K562 (cell line): ENCODE measurements around the gene SLC30A4. TPM values are rescaled to one million over a fixed set of nuclear protein-coding genes. Genes with fewer than 3 reads are reported as not detected.

ENCODE experiments used
- ELF2 ChIP-seq: fragments of 250-450 bp; sonication (Bioruptor Pico); IDR thresholded peaks from 2 replicates; pipeline ENCODE4 v1.5.0; 2021; ENCODE audit warnings: mild to moderate bottlenecking
- HDAC6 ChIP-seq: IDR thresholded peaks from 2 replicates; pipeline ENCODE4 v1.6.1; 2012; ENCODE audit warnings: low read depth, mild to moderate bottlenecking, control low read depth, inconsistent platforms, low read length, moderate library complexity
- HMGN3 ChIP-seq: IDR thresholded peaks from 2 replicates; pipeline ENCODE4 v1.6.1; 2011; ENCODE audit warnings: borderline replicate concordance, low read depth, mild to moderate bottlenecking, mixed read lengths, low read length; ENCODE audit not compliant: insufficient read length; ENCODE audit errors: extremely low read depth
- HNRNPLL ChIP-seq: fragments of 200-400 bp; formaldehyde crosslinking; IDR thresholded peaks from 2 replicates; pipeline ENCODE4 v1.6.1; 2017; ENCODE audit warnings: low read length, low read depth, mild to moderate bottlenecking; ENCODE audit not compliant: poor library complexity, severe bottlenecking
- NCOA1 ChIP-seq: fragments of 450-650 bp; IDR thresholded peaks from 2 replicates; pipeline ENCODE4 v1.6.1; 2016; ENCODE audit warnings: low read depth
- RHOXF2B ChIP-seq: fragments of 250-450 bp; sonication (Bioruptor Pico); conservative IDR thresholded peaks from 2 replicates; pipeline ENCODE4 v1.5.1; 2021
- SMC3 ChIP-seq: conservative IDR thresholded peaks from 2 replicates; pipeline ENCODE4 v1.6.1; 2011; ENCODE audit warnings: low read depth, low read length, improper control_type of control experiment; ENCODE audit not compliant: insufficient read depth
- SREBF2 ChIP-seq: sonication (generic); formaldehyde crosslinking; IDR thresholded peaks from 2 replicates; pipeline ENCODE4 v1.4.0; 2020; ENCODE audit warnings: mild to moderate bottlenecking, missing genetic modification reagents
- STAG1 ChIP-seq: sonication (generic); formaldehyde crosslinking; IDR thresholded peaks from 2 replicates; pipeline ENCODE4 v1.5.0; 2020; ENCODE audit warnings: missing genetic modification reagents, borderline replicate concordance
- ZC3H11A ChIP-seq: IDR thresholded peaks from 2 replicates; pipeline ENCODE4 v1.6.1; 2012; ENCODE audit warnings: low read depth, low read length, improper control_type of control experiment
- ZNF583 ChIP-seq: fragments of 250-450 bp; sonication (Bioruptor Pico); IDR thresholded peaks from 2 replicates; pipeline ENCODE4 v1.4.0; 2020
- polyA plus RNA-seq, 8 experiments: library from polyadenylated mRNA; depleted of rRNA in 4 of 8; stranded (reverse) in 5 of 8; unstranded in 3 of 8; fragments of >200 nt; fragmentation: Nextera tagmentation in 2 of 8; fragmentation: Illumina TruSeq in 1 of 8; extraction: Ambion mirVana in 2 of 8; extraction: Trizol in 1 of 8; gene quantifications; 2 replicates each; pipeline versions ENCODE4 v1.2.1 to v1.2.3, GENCODE V29; 2011 to 2014; ENCODE audit warnings: inconsistent platforms in 1 of 8, missing spikeins in 1 of 8
- total RNA-seq, 7 experiments: library from RNA; depleted of rRNA in 6 of 7; stranded (reverse); fragments of >200 nt in 6 of 7; fragmentation: Illumina TruSeq in 2 of 7; extraction: Trizol in 2 of 7; gene quantifications; 2 replicates each; pipeline versions ENCODE4 v1.2.1 to v1.2.3, GENCODE V29; 2011 to 2021; ENCODE audit warnings: low replicate concordance in 1 of 7
- TF ChIP-seq, protein P1 (sequence below): fragments of 450-650 bp; IDR thresholded peaks from 2 replicates; pipeline ENCODE4 v1.6.1; 2016; ENCODE audit warnings: borderline replicate concordance
- TF ChIP-seq, protein P2 (sequence below): fragments of 450-650 bp; IDR thresholded peaks from 2 replicates; pipeline ENCODE4 v1.6.1; 2016
- TF ChIP-seq, protein P3 (sequence below): sonication (generic); formaldehyde crosslinking; IDR thresholded peaks from 2 replicates; pipeline ENCODE4 v1.8.1; 2023; ENCODE audit warnings: mild to moderate bottlenecking, missing genetic modification reagents
- TF ChIP-seq, protein P4 (sequence below), 2 experiments: IDR thresholded peaks; 2 replicates each; pipeline ENCODE4 v1.6.1; 2012; ENCODE audit warnings: improper control_type of control experiment in 2 of 2, low read depth in 2 of 2, low read length in 2 of 2, borderline replicate concordance in 1 of 2
- TF ChIP-seq, protein P5 (sequence below): sonication (generic); formaldehyde crosslinking; IDR thresholded peaks from 2 replicates; pipeline ENCODE4 v1.8.0; 2023; ENCODE audit warnings: mild to moderate bottlenecking, missing genetic modification reagents

SLC30A4 gene
- total and polyA plus RNA-seq, 9 of the 15 experiments (the other 6 are each of a cell fraction or from before 2014, with no cell fraction given) = 0.21 to 0.73 (median 0.36) TPM

DNA sequence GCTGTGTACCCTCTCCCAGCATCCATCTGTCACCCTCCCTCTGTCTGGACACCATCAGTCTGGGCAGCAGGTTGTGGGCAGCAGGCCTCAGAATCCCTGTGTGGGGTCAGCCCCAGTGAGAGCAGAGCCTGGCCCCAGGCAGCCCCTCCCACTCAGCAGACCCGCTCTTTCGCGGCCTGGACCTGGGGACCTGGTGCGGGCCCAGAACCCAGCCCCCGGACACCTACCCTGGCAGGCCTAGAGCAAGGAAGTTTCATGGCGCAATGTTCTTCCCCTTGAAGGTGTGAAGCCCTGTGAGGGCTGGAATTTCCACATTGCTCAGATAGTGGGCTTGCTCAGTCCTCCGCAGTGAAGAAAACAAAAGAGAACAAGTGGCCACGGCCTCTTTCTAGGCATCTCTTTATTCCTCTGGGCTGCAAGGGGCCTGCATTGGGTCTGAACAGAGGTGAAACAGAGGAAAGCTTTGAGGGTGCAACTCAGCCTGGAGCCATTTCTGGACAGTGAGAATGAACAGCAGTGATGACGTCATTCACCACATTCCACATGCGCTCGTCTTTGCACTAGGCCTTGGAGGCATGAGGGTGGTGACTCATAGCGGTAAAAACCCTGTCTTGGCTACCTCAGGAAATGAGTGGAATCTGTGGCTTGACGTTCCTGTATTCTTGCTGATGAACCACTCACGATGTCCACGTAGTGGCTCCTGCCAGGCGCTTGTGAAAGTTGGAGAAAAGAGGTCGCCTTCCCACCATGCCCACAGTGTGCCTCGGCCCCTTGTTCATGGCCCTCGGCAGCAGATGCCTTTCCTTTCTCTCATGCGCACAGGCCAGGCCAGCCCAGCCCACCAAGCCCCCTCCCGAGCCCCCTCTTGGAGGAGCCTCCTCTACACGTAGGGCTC is 66.1 kb downstream of the SLC30A4 start (continued):
- TF ChIP-seq ZC3H11A (no peak), HMGN3 (no peak), NCOA1 (no peak), RHOXF2B (CRISPR knock-in tag) (no peak), SREBF2 (CRISPR knock-in tag) (no peak), SMC3 (no peak), ZNF583 (CRISPR knock-in tag) (0 out of 2 replicates have a peak, but pooled peaks have one; percentile 19), HNRNPLL (no peak), STAG1 (no peak), HDAC6 (no peak), ELF2 (CRISPR knock-in tag) (no peak)
- TF ChIP-seq, protein P1, sequence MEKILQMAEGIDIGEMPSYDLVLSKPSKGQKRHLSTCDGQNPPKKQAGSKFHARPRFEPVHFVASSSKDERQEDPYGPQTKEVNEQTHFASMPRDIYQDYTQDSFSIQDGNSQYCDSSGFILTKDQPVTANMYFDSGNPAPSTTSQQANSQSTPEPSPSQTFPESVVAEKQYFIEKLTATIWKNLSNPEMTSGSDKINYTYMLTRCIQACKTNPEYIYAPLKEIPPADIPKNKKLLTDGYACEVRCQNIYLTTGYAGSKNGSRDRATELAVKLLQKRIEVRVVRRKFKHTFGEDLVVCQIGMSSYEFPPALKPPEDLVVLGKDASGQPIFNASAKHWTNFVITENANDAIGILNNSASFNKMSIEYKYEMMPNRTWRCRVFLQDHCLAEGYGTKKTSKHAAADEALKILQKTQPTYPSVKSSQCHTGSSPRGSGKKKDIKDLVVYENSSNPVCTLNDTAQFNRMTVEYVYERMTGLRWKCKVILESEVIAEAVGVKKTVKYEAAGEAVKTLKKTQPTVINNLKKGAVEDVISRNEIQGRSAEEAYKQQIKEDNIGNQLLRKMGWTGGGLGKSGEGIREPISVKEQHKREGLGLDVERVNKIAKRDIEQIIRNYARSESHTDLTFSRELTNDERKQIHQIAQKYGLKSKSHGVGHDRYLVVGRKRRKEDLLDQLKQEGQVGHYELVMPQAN = no peak
- TF ChIP-seq, protein P2, sequence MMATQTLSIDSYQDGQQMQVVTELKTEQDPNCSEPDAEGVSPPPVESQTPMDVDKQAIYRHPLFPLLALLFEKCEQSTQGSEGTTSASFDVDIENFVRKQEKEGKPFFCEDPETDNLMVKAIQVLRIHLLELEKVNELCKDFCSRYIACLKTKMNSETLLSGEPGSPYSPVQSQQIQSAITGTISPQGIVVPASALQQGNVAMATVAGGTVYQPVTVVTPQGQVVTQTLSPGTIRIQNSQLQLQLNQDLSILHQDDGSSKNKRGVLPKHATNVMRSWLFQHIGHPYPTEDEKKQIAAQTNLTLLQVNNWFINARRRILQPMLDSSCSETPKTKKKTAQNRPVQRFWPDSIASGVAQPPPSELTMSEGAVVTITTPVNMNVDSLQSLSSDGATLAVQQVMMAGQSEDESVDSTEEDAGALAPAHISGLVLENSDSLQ = no peak
- TF ChIP-seq, protein P3, sequence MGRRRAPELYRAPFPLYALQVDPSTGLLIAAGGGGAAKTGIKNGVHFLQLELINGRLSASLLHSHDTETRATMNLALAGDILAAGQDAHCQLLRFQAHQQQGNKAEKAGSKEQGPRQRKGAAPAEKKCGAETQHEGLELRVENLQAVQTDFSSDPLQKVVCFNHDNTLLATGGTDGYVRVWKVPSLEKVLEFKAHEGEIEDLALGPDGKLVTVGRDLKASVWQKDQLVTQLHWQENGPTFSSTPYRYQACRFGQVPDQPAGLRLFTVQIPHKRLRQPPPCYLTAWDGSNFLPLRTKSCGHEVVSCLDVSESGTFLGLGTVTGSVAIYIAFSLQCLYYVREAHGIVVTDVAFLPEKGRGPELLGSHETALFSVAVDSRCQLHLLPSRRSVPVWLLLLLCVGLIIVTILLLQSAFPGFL (CRISPR knock-in tag) = no peak
- TF ChIP-seq, protein P4, sequence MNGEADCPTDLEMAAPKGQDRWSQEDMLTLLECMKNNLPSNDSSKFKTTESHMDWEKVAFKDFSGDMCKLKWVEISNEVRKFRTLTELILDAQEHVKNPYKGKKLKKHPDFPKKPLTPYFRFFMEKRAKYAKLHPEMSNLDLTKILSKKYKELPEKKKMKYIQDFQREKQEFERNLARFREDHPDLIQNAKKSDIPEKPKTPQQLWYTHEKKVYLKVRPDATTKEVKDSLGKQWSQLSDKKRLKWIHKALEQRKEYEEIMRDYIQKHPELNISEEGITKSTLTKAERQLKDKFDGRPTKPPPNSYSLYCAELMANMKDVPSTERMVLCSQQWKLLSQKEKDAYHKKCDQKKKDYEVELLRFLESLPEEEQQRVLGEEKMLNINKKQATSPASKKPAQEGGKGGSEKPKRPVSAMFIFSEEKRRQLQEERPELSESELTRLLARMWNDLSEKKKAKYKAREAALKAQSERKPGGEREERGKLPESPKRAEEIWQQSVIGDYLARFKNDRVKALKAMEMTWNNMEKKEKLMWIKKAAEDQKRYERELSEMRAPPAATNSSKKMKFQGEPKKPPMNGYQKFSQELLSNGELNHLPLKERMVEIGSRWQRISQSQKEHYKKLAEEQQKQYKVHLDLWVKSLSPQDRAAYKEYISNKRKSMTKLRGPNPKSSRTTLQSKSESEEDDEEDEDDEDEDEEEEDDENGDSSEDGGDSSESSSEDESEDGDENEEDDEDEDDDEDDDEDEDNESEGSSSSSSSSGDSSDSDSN (IDR thresholded peaks at IDR 0.05; ENCODE audit: borderline replicate concordance in 1 of 2, low read depth in 2 of 2, low read length in 2 of 2) = 0 out of 4 replicates have a peak, but pooled peaks of 1 of the 2 experiments have one; percentile 33
- TF ChIP-seq, protein P5, sequence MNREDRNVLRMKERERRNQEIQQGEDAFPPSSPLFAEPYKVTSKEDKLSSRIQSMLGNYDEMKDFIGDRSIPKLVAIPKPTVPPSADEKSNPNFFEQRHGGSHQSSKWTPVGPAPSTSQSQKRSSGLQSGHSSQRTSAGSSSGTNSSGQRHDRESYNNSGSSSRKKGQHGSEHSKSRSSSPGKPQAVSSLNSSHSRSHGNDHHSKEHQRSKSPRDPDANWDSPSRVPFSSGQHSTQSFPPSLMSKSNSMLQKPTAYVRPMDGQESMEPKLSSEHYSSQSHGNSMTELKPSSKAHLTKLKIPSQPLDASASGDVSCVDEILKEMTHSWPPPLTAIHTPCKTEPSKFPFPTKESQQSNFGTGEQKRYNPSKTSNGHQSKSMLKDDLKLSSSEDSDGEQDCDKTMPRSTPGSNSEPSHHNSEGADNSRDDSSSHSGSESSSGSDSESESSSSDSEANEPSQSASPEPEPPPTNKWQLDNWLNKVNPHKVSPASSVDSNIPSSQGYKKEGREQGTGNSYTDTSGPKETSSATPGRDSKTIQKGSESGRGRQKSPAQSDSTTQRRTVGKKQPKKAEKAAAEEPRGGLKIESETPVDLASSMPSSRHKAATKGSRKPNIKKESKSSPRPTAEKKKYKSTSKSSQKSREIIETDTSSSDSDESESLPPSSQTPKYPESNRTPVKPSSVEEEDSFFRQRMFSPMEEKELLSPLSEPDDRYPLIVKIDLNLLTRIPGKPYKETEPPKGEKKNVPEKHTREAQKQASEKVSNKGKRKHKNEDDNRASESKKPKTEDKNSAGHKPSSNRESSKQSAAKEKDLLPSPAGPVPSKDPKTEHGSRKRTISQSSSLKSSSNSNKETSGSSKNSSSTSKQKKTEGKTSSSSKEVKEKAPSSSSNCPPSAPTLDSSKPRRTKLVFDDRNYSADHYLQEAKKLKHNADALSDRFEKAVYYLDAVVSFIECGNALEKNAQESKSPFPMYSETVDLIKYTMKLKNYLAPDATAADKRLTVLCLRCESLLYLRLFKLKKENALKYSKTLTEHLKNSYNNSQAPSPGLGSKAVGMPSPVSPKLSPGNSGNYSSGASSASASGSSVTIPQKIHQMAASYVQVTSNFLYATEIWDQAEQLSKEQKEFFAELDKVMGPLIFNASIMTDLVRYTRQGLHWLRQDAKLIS = no peak
